HG03139 (cell line): ENCODE results near the gene CD96.
"Not testable (repeated sequence)": the region's sequence is repeated elsewhere in the genome, so short reads cannot be mapped to it uniquely, and the experiment has no call there.

Experiments
- ATAC-seq: cut with Tn5 transposase; IDR thresholded peaks from one replicate; pipeline ENCODE4 v1.9.1; 2021; ENCODE audit not compliant: unreplicated experiment

The CD96 gene, protein sequence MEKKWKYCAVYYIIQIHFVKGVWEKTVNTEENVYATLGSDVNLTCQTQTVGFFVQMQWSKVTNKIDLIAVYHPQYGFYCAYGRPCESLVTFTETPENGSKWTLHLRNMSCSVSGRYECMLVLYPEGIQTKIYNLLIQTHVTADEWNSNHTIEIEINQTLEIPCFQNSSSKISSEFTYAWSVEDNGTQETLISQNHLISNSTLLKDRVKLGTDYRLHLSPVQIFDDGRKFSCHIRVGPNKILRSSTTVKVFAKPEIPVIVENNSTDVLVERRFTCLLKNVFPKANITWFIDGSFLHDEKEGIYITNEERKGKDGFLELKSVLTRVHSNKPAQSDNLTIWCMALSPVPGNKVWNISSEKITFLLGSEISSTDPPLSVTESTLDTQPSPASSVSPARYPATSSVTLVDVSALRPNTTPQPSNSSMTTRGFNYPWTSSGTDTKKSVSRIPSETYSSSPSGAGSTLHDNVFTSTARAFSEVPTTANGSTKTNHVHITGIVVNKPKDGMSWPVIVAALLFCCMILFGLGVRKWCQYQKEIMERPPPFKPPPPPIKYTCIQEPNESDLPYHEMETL

DNA sequence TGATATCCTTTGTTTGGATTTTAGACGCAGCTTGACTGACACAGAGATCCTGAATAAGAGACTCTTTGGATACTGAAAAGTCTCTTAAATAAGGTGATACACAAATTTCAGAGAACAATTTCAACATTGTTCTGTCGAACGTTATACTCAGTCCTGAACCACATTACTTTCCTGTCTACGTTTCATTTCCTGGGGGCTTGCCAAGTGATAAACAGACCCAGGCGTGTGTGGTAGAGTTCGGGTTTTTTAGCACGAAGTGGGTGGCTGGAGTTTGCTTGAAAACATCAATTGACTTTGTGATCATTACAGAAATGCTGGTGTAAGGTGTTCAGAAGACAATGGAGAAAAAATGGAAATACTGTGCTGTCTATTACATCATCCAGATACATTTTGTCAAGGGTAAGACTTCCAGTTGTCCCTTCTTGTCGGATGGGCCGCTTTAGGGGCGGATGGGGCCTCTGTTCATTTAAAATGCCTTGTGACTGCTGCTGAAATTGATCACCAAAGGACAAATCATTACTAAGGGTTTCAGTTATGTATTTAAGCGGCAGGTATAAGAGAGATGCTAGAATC is at the start of gene CD96:
Gene CD96 (plus strand): TSS at position 287 of the 573 bp plus-strand sequence. CDS start 52 bp downstream, at position 339.
- ATAC-seq: peak; percentile 36

DNA sequence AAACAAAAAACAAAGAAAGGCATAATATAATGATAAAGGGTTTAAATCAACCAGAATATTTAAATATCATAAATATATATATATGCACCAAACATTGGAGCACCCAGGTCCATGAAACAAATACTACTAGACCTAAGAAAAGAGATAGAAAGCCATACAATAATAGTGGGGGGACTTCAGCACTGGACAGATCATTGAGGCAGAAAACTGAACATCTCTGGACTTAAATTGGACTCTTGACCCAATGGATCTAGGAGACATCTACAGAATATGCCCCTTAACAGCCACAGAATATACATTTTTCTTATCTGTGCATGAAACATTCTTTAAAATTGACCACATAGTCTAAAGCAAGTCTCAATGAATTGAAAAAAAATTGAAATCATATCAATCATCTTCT is 48.7 kb upstream of the CD96 start:
- ATAC-seq: no peak

DNA sequence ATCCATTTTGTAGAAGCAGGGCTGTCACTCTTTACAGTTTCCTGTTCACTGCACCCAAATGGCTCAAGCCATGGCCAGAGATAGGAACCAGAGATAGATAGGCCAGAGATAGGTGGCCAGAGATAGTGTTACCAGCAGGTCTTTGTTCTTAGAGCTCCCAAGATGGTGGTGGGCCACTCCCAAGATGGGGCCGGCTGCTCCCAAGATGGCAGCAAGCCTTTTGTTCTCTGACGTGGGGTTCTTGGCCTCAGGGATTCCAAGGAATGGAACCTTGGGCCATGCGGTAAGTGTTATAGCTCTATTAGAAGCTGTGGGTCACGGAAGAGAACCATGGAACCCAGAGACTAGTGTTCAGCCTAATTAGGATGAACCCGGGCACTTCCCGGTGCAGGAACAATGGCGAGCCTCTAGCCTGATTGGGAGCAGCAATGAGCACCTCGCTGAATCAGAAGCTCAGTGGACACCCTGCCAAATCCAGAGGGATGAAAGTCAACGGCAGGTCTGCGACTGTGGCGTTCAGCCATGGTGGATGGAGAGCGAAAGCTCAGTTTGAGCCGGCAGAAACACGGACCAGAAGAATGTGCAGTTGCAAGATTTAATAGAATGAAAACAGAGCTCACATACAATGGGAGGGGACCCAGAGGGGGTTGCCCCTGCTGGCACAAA is 45.0 kb upstream of the CD96 start:
- no peak for ATAC-seq

DNA sequence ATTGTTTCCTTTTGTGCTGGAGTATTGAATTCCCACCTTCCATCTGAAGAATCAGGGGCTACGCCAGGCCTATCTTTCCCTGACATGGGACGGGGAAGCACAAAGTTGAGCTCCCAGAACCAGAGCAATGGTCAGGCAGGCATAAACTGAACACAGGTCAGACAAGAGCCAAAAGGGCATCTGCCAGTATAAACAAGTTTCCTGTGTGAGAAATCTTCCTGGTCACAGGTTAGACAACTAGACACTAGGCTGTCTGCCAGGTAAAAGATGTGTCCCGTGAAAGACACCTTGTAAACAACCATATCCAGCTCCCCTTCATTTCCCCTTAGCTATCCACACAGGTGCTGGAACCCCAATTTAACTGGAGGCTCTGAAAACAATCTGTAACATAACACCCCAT is 44.0 kb upstream of the CD96 start:
- ATAC-seq: no peak

DNA sequence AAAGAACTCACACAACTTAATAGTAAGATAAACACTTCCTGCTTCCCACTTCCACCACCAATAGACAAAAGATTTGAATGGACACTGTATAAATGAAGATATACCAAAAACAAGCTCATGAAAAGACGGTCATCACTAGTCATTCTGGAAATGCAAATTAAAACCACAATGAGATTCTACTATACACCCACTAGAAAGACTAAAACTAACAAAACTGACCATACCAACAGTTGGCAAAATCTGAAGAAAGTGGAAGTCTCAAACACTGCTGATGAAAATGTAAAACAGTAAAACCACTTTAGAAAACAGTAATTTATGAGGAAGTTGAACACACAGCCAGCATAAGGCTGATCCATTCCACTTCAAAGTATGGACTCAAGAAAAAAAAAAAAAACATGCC is 35.6 kb upstream of the CD96 start:
- peak; percentile 69 for ATAC-seq

DNA sequence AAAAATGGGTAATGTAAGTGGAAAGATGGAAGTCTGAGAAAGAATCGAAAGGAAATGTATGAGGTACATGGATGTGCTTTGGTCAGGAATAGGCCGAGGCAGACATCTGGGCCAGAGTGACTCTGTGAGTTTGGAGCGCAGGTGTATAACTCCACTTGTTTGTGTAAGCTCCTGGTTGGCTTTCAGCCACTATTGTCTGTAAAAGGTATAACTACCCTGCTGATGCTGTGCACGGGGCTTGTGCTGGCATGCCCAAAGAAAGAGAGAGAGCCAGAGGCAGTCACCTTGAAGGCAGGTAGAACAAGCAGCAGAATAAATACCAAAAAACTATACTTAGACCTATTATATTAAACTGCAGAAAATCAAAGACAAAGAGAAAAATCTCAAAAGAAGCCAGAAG is 32.7 kb upstream of the CD96 start:
- ATAC-seq: no peak

DNA sequence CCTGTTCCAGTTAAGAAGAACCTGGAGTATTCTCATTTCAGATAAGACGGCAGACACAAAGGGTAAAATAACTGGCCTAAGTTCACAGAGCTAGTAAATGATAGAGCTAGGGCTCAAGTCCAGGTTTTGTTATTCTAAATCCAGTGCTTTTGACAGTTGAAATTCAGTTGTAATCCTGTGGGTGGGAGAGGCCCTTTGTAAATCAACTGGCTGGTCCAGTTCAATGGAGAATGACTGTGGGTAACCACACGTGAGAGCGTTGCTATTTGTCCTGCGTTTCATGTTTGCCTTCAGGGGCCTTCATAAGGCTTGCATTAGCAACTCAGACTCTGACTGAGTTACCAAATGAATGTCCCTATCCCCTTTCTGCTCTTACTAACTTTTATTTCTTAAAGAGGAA is 24.2 kb upstream of the CD96 start:
- ATAC-seq: no peak

DNA sequence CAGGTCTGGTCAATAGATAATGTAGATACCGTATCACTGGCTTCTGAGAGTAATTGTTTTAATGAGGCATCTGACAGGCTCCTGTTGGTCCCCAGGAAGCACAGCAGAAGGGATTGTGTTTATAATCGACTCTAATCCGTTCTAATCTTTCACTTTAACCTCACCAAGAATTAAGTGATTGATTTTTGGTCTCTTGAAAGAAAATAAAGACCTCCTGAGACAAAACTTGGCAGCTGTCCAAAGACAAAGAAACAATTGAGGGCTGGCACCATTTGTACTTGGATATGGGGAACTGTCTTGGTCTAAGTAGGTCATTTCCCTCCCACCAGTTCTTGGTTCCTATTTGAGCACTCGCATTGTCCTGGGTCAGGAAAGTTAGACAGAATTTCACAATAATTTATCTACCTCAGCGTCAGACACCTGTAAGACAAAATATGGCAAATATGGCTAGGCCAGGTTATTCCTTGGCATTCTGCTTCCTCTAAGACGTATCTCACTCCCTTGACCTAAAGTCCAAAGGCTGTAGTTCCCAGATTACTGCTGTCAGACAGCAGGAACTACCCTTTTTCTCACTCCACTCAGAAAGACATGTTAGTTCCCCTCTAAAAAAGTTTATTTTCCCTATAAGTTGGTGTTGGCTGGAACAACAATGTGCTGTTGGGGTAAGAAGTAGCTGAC is 22.7 kb upstream of the CD96 start:
- no peak for ATAC-seq

DNA sequence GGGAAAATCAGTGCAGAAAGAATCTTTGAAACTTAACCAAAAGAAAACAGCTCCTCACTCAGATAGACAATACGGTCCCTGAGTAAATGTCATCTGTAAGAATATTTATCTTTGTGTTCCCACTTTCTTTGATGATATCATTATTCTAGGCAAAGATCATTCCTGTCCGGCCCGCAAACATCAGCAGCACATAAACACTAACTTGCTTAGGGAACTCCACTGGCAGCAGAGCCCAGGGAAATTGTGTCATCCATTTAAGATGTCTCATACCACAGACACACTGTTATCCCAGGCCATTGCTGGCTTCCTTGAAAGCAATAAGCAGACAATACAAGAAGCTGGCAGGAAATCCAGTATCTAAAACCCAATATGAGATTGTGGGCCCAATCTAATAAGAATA is 20.1 kb upstream of the CD96 start:
- no peak for ATAC-seq

DNA sequence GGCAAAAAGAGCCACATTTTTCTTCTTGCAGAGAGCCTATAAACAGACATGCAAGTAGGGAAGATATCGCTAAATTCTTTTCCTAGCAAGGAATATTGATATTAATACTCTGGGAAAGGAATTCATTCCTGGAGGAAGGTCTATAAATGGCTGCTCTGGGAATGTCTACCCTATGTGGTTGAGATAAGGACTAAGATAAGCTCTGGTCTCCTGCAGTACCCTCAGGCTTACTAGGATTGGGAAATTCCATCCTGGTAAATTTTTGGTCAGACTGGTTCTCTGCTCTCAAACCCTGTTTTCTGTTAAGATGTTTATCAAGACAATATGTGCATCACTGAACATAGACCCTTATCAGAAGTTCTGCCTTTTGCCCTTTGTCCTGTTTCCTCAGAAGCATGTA is 17.5 kb upstream of the CD96 start:
- not testable (repeated sequence) for ATAC-seq

DNA sequence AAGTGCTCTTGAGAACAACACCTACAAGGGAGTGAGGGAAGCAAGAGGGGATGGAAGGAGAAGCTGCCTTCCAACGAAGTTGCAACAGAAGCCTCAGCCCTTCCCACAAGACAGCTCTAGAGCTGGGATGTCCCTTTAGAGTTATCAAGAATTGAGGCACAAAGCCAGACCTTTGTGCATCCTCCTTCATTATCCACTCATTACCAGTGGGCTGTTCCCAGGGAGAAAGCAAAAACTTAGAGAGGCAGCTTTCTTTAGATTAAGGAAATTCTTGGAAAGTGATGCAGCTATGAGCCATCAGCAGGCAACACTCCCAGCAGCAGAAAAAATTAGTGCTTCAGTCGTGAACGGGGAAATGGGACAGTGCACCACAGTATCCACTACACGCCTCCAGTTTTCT is 10.6 kb upstream of the CD96 start:
- no peak for ATAC-seq

DNA sequence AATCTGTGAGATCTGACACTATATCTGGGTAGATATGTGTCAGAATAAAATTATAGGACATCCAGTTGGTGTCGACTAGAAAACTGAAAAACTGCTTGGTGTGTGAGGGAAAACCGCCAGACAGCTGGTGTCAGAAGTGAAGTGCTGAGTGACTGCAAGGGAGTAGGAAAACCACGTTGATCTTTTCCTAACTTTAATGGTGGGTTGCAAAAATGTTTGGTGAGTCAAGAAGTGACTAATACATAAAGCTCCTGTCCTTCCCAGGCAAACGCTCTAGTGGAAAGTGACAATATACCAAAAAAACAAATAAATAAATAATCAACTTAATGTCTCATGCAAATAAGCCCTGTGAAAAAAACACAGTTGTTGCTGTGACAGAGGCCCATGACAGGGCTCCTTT is 7.3 kb upstream of the CD96 start:
- no peak for ATAC-seq

DNA sequence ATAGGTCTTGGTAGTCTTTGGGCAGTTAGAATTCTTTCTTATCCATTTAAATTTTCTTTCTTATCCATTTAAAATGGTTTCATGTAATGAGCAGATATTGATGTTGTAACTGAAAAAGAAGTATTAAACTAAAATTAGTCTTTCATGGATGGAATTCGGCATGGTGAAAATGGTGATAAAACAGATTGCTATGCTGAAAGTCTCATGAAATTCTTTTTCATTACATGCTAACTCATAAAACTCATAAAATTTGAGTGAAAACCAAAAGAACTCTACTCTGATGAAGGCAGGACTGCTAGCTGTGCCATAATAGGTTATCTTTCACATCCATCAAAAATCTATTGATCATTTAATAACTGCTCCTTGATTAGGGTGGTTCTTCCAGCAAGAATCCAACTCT is 3.9 kb upstream of the CD96 start:
- ATAC-seq: no peak

DNA sequence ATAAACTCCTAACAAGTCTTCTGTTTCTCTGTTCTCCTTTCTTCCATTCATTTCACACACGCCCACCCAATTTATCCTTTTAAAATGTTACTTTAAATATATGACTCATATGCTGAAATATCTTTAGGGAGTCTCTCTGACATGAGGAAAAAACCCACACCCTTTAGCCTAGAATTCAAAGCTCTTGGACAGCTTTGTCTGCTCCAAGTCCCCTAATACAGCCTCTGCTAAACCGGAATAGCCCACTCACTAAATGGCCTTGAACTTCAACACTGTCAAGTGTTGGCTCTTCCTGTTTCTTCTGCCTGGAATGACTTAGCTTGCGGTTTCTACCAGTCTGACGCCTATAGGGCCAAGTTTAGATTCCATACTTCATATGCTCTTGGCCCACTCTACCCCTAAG is 3.3 kb upstream of the CD96 start:
- peak; percentile 33 for ATAC-seq

DNA sequence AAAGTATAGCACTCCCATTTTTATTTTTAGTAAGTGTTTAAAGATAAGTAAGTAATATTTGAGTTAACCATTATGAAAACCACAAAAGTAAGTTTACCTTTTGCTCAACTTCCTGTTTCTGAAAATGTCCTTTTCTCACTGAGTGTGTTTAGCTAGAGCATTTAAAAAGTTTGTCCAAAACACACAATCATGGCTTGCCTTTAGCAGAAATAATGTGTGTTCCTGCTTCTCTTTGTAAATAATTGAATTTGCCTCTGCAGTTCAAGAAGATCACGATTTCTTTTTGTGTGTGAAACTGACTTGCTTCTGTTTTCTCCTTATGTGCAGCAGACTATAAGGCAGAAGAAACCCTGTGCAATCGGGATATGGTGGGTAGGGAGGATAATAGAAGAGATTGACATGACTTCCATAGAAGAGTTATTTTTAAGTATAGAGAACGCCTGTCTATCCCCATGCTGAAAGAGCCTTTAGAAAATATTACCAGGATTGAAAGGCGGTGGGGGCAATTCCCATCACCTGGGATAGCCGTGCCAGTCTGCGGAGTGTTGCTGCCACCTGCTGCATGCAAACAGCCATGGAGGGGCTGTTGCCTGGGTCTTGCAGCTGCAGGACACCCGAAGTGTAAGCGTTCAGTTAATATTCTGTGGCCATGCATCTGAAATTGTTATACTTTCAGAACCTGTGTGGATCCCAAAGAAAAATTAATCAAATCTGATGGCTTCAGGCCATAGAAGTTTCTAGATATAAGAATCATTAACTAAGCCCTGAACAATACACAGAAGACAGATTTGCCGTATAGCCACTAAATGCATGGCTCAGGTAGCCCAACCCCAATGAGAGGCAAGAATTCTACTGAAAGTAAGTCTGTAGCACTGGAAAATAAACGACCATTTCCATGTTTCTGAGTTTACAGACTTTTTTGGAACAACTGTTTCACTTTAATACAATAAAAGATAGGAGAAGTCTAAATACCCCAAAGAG is 2.4 kb upstream of the CD96 start:
- peak; percentile 67 for ATAC-seq

DNA sequence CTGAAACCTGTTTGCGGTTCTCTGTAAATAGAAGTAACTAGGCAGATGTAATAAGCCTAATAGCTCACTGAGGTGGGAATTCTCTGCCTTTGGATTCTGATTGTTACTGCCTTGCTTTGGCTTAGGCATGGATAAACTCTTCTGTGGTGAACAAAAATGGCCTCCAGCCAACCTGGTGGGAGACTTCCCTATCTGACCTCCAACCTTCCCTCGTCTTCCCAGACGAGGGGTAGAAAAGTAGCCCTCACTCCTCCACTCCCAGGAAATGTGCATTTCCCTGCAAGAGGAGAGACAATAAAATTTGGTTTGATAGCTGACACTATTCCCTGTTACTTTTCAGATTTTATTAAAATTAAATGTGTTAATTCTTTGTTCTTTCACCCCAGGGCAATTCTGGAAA is 606 bp upstream of the CD96 start:
- no peak for ATAC-seq

DNA sequence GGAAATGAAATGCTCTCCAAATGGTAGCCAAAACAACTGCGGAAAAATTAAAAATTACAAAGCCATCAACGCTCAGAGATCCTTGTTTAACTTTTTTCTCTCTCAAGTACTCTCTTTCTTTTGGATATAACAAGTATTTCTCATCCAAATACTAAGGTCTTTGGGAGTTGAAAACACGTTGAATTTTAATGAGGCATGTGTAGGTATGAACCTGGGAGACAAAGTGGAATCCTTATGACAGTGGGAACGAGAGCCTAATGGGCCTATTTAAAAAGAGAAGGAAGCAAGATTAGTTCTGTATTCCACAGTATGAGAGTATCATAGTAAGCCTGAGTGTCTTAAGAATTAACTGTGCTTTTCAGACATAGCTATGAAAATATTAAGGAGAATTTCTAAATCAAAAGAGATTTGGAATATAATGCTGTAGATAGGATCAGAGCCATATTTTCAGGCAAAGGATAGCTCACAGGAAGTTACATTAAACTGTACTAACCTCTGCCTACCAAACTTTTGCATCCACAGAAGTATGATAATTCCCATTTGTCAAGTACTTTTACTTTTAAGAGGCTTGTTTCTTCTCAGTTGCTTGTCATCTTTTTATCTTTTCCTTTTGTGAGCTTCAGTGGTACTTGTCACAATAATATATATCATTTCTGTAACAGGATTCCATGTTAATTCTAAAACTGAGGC is 759 bp downstream of the CD96 start:
- no peak for ATAC-seq

DNA sequence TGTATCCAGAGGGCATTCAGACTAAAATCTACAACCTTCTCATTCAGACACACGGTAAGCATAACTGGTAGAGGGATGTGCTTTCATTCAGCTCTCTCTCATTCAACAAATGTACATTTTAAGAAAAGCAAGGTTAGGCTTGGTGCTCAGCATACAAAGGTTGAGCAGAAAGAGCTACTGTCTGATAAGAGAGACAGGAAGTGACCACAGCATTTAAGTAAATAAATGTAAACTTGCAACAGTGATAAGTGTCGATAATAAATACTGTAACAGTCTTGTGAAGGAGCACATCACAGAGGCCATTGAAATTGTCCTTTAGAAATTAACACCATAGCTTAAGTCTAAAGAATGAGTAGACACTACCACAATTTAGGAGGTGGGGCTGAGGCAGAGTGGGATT is 3.4 kb downstream of the CD96 start:
- no peak for ATAC-seq

DNA sequence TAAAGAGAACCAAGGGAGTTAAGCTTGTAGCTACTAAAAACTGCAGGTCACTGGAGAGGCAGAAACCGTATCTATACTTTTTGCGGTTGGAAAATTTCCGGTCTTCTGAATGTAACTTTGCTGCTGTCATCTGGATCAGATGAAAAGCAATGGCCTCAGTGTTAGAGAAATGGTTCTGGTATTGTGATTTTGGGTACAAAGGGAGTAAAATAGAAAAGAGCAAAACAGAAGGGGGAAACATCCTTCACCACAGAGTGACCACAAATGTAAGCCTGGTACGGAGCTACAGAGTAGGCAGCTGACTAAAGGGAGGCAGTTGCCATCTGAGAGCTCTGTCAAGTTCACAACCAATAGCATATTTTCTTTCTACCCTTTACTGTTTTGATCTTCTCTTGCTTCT is 5.6 kb downstream of the CD96 start:
- ATAC-seq: peak; percentile 76

DNA sequence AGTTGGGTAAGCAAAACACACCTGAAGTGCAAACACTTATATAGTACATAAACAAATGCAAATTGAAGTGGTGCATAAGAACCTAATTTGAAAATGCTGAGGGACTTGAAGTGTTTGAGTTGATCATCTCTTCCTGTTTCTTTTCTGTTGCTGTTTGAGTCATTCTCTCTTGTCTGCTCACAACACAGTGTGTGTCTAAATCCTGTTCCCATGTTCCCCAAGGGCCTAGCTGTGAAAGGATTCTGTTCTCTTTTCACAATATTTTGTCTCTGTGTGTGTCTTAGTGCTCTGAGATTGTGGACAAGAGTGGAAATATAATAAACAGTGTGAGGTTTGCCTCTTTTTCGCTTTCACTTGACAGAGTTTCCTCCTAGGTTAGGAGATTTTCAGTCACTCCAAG is 6.1 kb downstream of the CD96 start:
- peak; percentile 56 for ATAC-seq
